H1 (cell line): ENCODE data around the gene RAN. TPM values are rescaled to one million over a fixed set of nuclear protein-coding genes. Genes with fewer than 3 reads are reported as not detected.

Experiments
- ATF2 ChIP-seq: IDR thresholded peaks from 2 replicates; pipeline ENCODE4 v1.6.1; 2012; ENCODE audit warnings: low read length, inconsistent platforms
- CEBPB ChIP-seq: IDR thresholded peaks from 2 replicates; pipeline ENCODE4 v1.6.1; 2012; ENCODE audit warnings: low read depth, low read length
- GABPA ChIP-seq: IDR thresholded peaks from 2 replicates; pipeline ENCODE4 v1.6.1; 2011; ENCODE audit warnings: mild to moderate bottlenecking, low read length, moderate library complexity, borderline replicate concordance; ENCODE audit not compliant: insufficient read depth
- SIX5 ChIP-seq: IDR thresholded peaks from 2 replicates; pipeline ENCODE4 v1.6.1; 2011; ENCODE audit warnings: mild to moderate bottlenecking, low read depth, low read length
- YY1 ChIP-seq: IDR thresholded peaks from 2 replicates; pipeline ENCODE4 v1.6.1; 2011; ENCODE audit warnings: low read depth, mild to moderate bottlenecking, low read length
- polyA plus RNA-seq, 7 experiments: library from polyadenylated mRNA; depleted of rRNA in 3 of 7; stranded (reverse) in 5 of 7; unstranded in 2 of 7; fragments of >200 nt in 5 of 7; fragments of 200-250 nt in 2 of 7; gene quantifications; 1 replicate in 5 of 7; 2 replicates in 1 of 7; 4 replicates in 1 of 7; pipeline versions ENCODE4 v1.2.1 to v1.2.3, GENCODE V29; 2011 to 2013; ENCODE audit warnings: missing spikeins in 2 of 7, mixed read lengths in 2 of 7
- total RNA-seq: library from RNA; stranded (reverse); fragmentation: NEBNext Ultra II Directional; extraction: Animal tissue kit (Norgen Biotek cat#: 25700); gene quantifications from 2 replicates; pipeline ENCODE4 v1.2.1, GENCODE V29; 2021

RAN gene
- total and polyA plus RNA-seq, 2 of the 8 experiments (the other 6 are each of a cell fraction or from before 2014, with no cell fraction given) = 2,064 to 2,203 TPM

- no peak; the same call in 1 of the 2 replicates for TF ChIP-seq ATF2
- no peak for TF ChIP-seq CEBPB
- no peak for TF ChIP-seq GABPA
- no peak for TF ChIP-seq YY1
- no peak for TF ChIP-seq SIX5
- TF ChIP-seq, all 59 proteins: peak for 9
Measured at GRCh38 chr12:130849561-130850417, 22.1 kb upstream of the RAN start (continued).
